Measurements from ENCODE around the gene UBA6.
"Not testable (repeated sequence)": the region's sequence is repeated elsewhere in the genome, so short reads cannot be mapped to it uniquely, and the experiment has no call there.

UBA6 gene

GRCh38 chr4:67712650-67713528 lies 11.9 kb upstream of the UBA6 start:
- no peaks in the 10 kb centered on the region for H3K27me3 ChIP-seq (ENCODE audit: control insufficient read depth, insufficient read depth, low read length)
- H3K9ac ChIP-seq (ENCODE audit: low read depth, low read length): no peak overlapping the region
- peaks cover 5% of the 10 kb centered on the region for H3K36me3 ChIP-seq (ENCODE audit: insufficient read depth, low read length)
- H3K4me1 ChIP-seq (ENCODE audit: control insufficient read depth, insufficient read depth, low read length): peaks cover 10% of the 10 kb centered on the region
- no peaks in the 10 kb centered on the region for H3K9me3 ChIP-seq (replicated peaks; ENCODE audit: low read length)
- H3K4me2 ChIP-seq (ENCODE audit: low read length): no peak overlapping the region
- no peak overlapping the region for H3K4me3 ChIP-seq (ENCODE audit: low read length)

- peaks cover 10% of the 10 kb centered on the region for H3K4me1 ChIP-seq (ENCODE audit: control insufficient read depth, insufficient read depth, low read length)
- H3K9me3 ChIP-seq (replicated peaks; ENCODE audit: low read length): no peaks in the 10 kb centered on the region
- H3K36me3 ChIP-seq (ENCODE audit: insufficient read depth, low read length): peaks cover 5% of the 10 kb centered on the region
- no peaks in the 10 kb centered on the region for H3K27me3 ChIP-seq (ENCODE audit: control insufficient read depth, insufficient read depth, low read length)
- no peak overlapping the region for H3K4me3 ChIP-seq (ENCODE audit: low read length)
- H3K9ac ChIP-seq (ENCODE audit: low read depth, low read length): no peak overlapping the region
- H3K4me2 ChIP-seq (ENCODE audit: low read length): no peak overlapping the region
These were observed 11.2 kb upstream of the UBA6 start for GRCh38 chr4:67712000-67712625.

- not testable (repeated sequence) for H3K9me3 ChIP-seq (replicated peaks; ENCODE audit: low read length)
These were observed 5.7 kb upstream of the UBA6 start for GRCh38 chr4:67706682-67707081.

GRCh38 chr4:67704843-67705242 lies 3.9 kb upstream of the UBA6 start:
- no peaks in the 10 kb centered on the region for H3K9me3 ChIP-seq (replicated peaks; ENCODE audit: low read length)

More at GRCh38 chr4:67706682-67707081, 5.7 kb upstream of the UBA6 start:
- not testable (repeated sequence) for H3K36me3 ChIP-seq (ENCODE audit: insufficient read depth, low read length); H3K9ac ChIP-seq (ENCODE audit: low read depth, low read length); H3K4me1 ChIP-seq (ENCODE audit: control insufficient read depth, insufficient read depth, low read length); H3K4me3 ChIP-seq (ENCODE audit: low read length); H3K4me2 ChIP-seq (ENCODE audit: low read length); H3K27me3 ChIP-seq (ENCODE audit: control insufficient read depth, insufficient read depth, low read length)

GRCh38 chr4:67702166-67702565 lies 1.2 kb upstream of the UBA6 start:
- Histone ChIP-seq H3K9me3 (replicated peaks; ENCODE audit: low read length) (no peaks in the 10 kb centered on the region), H3K4me1 (ENCODE audit: control insufficient read depth, insufficient read depth, low read length) (peaks cover 18% of the 10 kb centered on the region), H3K9ac (ENCODE audit: low read depth, low read length) (peak overlapping the region; percentile 96), H3K4me2 (ENCODE audit: low read length) (peak overlapping the region; percentile 85), H3K36me3 (ENCODE audit: insufficient read depth, low read length) (no peaks in the 10 kb centered on the region), H3K4me3 (ENCODE audit: low read length) (peak overlapping the region; percentile 97), H3K27me3 (ENCODE audit: control insufficient read depth, insufficient read depth, low read length) (no peaks in the 10 kb centered on the region)

More at GRCh38 chr4:67704843-67705242, 3.9 kb upstream of the UBA6 start:
- H3K36me3 ChIP-seq (ENCODE audit: insufficient read depth, low read length): no peaks in the 10 kb centered on the region
- no peaks in the 10 kb centered on the region for H3K27me3 ChIP-seq (ENCODE audit: control insufficient read depth, insufficient read depth, low read length)
- no peak overlapping the region for H3K4me3 ChIP-seq (ENCODE audit: low read length)
- H3K4me2 ChIP-seq (ENCODE audit: low read length): no peak overlapping the region
- H3K9ac ChIP-seq (ENCODE audit: low read depth, low read length): no peak overlapping the region
- H3K4me1 ChIP-seq (ENCODE audit: control insufficient read depth, insufficient read depth, low read length): peaks cover 6% of the 10 kb centered on the region

- Histone ChIP-seq H3K4me1 (ENCODE audit: control insufficient read depth, insufficient read depth, low read length) (peaks cover 19% of the 10 kb centered on the region), H3K27me3 (ENCODE audit: control insufficient read depth, insufficient read depth, low read length) (no peaks in the 10 kb centered on the region), H3K9me3 (replicated peaks; ENCODE audit: low read length) (no peaks in the 10 kb centered on the region), H3K9ac (ENCODE audit: low read depth, low read length) (peak overlapping the region; percentile 96), H3K36me3 (ENCODE audit: insufficient read depth, low read length) (no peaks in the 10 kb centered on the region), H3K4me3 (ENCODE audit: low read length) (peak overlapping the region; percentile 97), H3K4me2 (ENCODE audit: low read length) (peak overlapping the region; percentile 85)
These were observed 529 bp upstream of the UBA6 start for GRCh38 chr4:67701517-67701850.

- H3K4me2 ChIP-seq (ENCODE audit: low read length): peak overlapping the region; percentile 93
- peak overlapping the region; percentile 97 for H3K4me3 ChIP-seq (ENCODE audit: low read length)
- no peaks in the 10 kb centered on the region for H3K9me3 ChIP-seq (replicated peaks; ENCODE audit: low read length)
- peaks cover 21% of the 10 kb centered on the region for H3K4me1 ChIP-seq (ENCODE audit: control insufficient read depth, insufficient read depth, low read length)
- H3K36me3 ChIP-seq (ENCODE audit: insufficient read depth, low read length): peaks cover 1% of the 10 kb centered on the region
- H3K9ac ChIP-seq (ENCODE audit: low read depth, low read length): peak overlapping the region; percentile 96
- no peaks in the 10 kb centered on the region for H3K27me3 ChIP-seq (ENCODE audit: control insufficient read depth, insufficient read depth, low read length)
These were observed 728 bp downstream of the UBA6 start for GRCh38 chr4:67700116-67700737.

GRCh38 chr4:67699603-67700002 lies 1.4 kb downstream of the UBA6 start:
- H3K4me3 ChIP-seq (ENCODE audit: low read length): peak overlapping the region; percentile 97
- peak overlapping the region; percentile 93 for H3K4me2 ChIP-seq (ENCODE audit: low read length)
- H3K27me3 ChIP-seq (ENCODE audit: control insufficient read depth, insufficient read depth, low read length): no peaks in the 10 kb centered on the region
- peak overlapping the region; percentile 96 for H3K9ac ChIP-seq (ENCODE audit: low read depth, low read length)
- peaks cover 3% of the 10 kb centered on the region for H3K36me3 ChIP-seq (ENCODE audit: insufficient read depth, low read length)
- H3K9me3 ChIP-seq (replicated peaks; ENCODE audit: low read length): no peaks in the 10 kb centered on the region
- peaks cover 21% of the 10 kb centered on the region for H3K4me1 ChIP-seq (ENCODE audit: control insufficient read depth, insufficient read depth, low read length)

- H3K27me3 ChIP-seq (ENCODE audit: control insufficient read depth, insufficient read depth, low read length): no peaks in the 10 kb centered on the region
- no peaks in the 10 kb centered on the region for H3K9me3 ChIP-seq (replicated peaks; ENCODE audit: low read length)
- peaks cover 21% of the 10 kb centered on the region for H3K4me1 ChIP-seq (ENCODE audit: control insufficient read depth, insufficient read depth, low read length)
- H3K4me2 ChIP-seq (ENCODE audit: low read length): no peak overlapping the region
- no peak overlapping the region for H3K9ac ChIP-seq (ENCODE audit: low read depth, low read length)
- H3K4me3 ChIP-seq (ENCODE audit: low read length): no peak overlapping the region
- peaks cover 9% of the 10 kb centered on the region for H3K36me3 ChIP-seq (ENCODE audit: insufficient read depth, low read length)
These were observed 2.9 kb downstream of the UBA6 start for GRCh38 chr4:67697860-67698687.

- H3K27me3 ChIP-seq (ENCODE audit: control insufficient read depth, insufficient read depth, low read length): no peaks in the 10 kb centered on the region
- H3K4me2 ChIP-seq (ENCODE audit: low read length): no peak overlapping the region
- H3K36me3 ChIP-seq (ENCODE audit: insufficient read depth, low read length): peaks cover 29% of the 10 kb centered on the region
- H3K4me1 ChIP-seq (ENCODE audit: control insufficient read depth, insufficient read depth, low read length): peaks cover 15% of the 10 kb centered on the region
- H3K4me3 ChIP-seq (ENCODE audit: low read length): no peak overlapping the region
- H3K9ac ChIP-seq (ENCODE audit: low read depth, low read length): no peak overlapping the region
- H3K9me3 ChIP-seq (replicated peaks; ENCODE audit: low read length): no peaks in the 10 kb centered on the region
These were observed 4.9 kb downstream of the UBA6 start for GRCh38 chr4:67696061-67696460.

- H3K4me2 ChIP-seq (ENCODE audit: low read length): no peak overlapping the region
- no peak overlapping the region for H3K4me3 ChIP-seq (ENCODE audit: low read length)
- no peaks in the 10 kb centered on the region for H3K9me3 ChIP-seq (replicated peaks; ENCODE audit: low read length)
- peaks cover 13% of the 10 kb centered on the region for H3K4me1 ChIP-seq (ENCODE audit: control insufficient read depth, insufficient read depth, low read length)
- no peaks in the 10 kb centered on the region for H3K27me3 ChIP-seq (ENCODE audit: control insufficient read depth, insufficient read depth, low read length)
- peaks cover 34% of the 10 kb centered on the region for H3K36me3 ChIP-seq (ENCODE audit: insufficient read depth, low read length)
- H3K9ac ChIP-seq (ENCODE audit: low read depth, low read length): no peak overlapping the region
These were observed 6.3 kb downstream of the UBA6 start for GRCh38 chr4:67694662-67695061.

All from skeletal muscle satellite cell (primary cell).